Fibroblast of mammary gland (primary cell): Measurements from ENCODE around the gene CDK7.

Source experiments
- DNase-seq: peaks from one replicate; pipeline ENCODE4 v3.0.0-alpha.2; 2010; ENCODE audit warnings: low read depth
- H3K4me3 ChIP-seq: 2 replicates; pipeline ENCODE4 v1.5.1; 2011; ENCODE audit warnings: low read depth, mild to moderate bottlenecking, low read length, moderate library complexity; ENCODE audit not compliant: control insufficient read depth
- CTCF ChIP-seq: conservative IDR thresholded peaks from 2 replicates; pipeline ENCODE4 v1.5.1; 2011; ENCODE audit warnings: low read depth, low read length, inconsistent platforms; ENCODE audit not compliant: control insufficient read depth, insufficient read depth

CDK7 gene

GRCh38 chr5:69285448-69286116 lies 50.9 kb downstream of the CDK7 start:
- H3K4me3 ChIP-seq: no peak overlapping the region
- no peak for TF ChIP-seq CTCF
- DNase-seq: peak; percentile 58

- no peak overlapping the region for H3K4me3 ChIP-seq
- no peak for TF ChIP-seq CTCF
- no peak for DNase-seq
Observed at GRCh38 chr5:69288069-69288468, 53.4 kb downstream of the CDK7 start.

GRCh38 chr5:69288688-69289087 lies 54.0 kb downstream of the CDK7 start:
- H3K4me3 ChIP-seq: no peak overlapping the region
- TF ChIP-seq CTCF: no peak
- DNase-seq: no peak

GRCh38 chr5:69292306-69292705 lies 57.6 kb downstream of the CDK7 start:
- H3K4me3 ChIP-seq: no peak overlapping the region
- DNase-seq: no peak
- TF ChIP-seq CTCF: no peak

GRCh38 chr5:69293882-69294281 lies 59.2 kb downstream of the CDK7 start:
- H3K4me3 ChIP-seq: no peak overlapping the region
- DNase-seq: no peak
- TF ChIP-seq CTCF: no peak

- no peak for TF ChIP-seq CTCF
- DNase-seq: peak; percentile 55
- no peak overlapping the region for H3K4me3 ChIP-seq
Observed at GRCh38 chr5:69295088-69295754, 60.5 kb downstream of the CDK7 start.

GRCh38 chr5:69299625-69300024 lies 64.9 kb downstream of the CDK7 start:
- no peak overlapping the region for H3K4me3 ChIP-seq
- no peak for DNase-seq
- no peak for TF ChIP-seq CTCF
